Ovary (tissue), 9 donors: ENCODE results near the gene ARID1B. TPM values are rescaled to one million over a fixed set of nuclear protein-coding genes. Genes with fewer than 3 reads are reported as not detected.

Experiments used
- DNase-seq, 5 donors: peaks; one replicate each; pipeline ENCODE4 v3.0.0-alpha.2; 2019 to 2020
- H3K27ac ChIP-seq, 2 donors: fragments of 200-600 bp; one replicate each; pipeline versions ENCODE4 v1.5.1 to v1.8.0; 2019 to 2022
- H3K27me3 ChIP-seq: fragments of 200-600 bp; one replicate; pipeline ENCODE4 v1.8.0; 2022
- H3K36me3 ChIP-seq: fragments of 200-600 bp; sonication (generic); one replicate; pipeline ENCODE4 v1.5.1; 2019
- H3K4me1 ChIP-seq: one replicate; pipeline ENCODE4 v1.8.1; 2013; ENCODE audit warnings: mild to moderate bottlenecking, moderate library complexity; ENCODE audit not compliant: insufficient read depth
- H3K4me3 ChIP-seq: fragments of 200-600 bp; sonication (generic); one replicate; pipeline ENCODE4 v1.5.1; 2017
- H3K9me3 ChIP-seq, 2 donors: fragments of 200-600 bp in 1 of 2; sonication (generic) in 1 of 2; one replicate each; pipeline versions ENCODE4 v1.5.1 to v1.8.1; 2013 to 2019; ENCODE audit warnings: mild to moderate bottlenecking in 1 of 2, moderate library complexity in 1 of 2
- EP300 ChIP-seq: sonication (generic); formaldehyde crosslinking; IDR thresholded peaks from one replicate; pipeline ENCODE4 v1.6.1; 2017; ENCODE audit warnings: antibody characterized with exemption
- POLR2A ChIP-seq: fragments of 450-650 bp; IDR thresholded peaks from one replicate; pipeline ENCODE4 v1.6.1; 2017; ENCODE audit warnings: antibody characterized with exemption, mild to moderate bottlenecking, moderate library complexity
- WGBS, 3 donors: extraction: QIAGEN DNeasy Blood & Tissue Kit in 1 of 3; methylation state at CpG; one replicate each; pipeline versions ENCODE4 v1.1.5 to v1.1.7; 2013 to 2017; 5-methylcytosine and 5-hydroxymethylcytosine counted together
- intact Hi-C, 4 donors: fragments of 100-400 bp; cut with DNase I; formaldehyde crosslinking; loops; one replicate each; pipeline versions ENCODE4 v1.11.0 to v1.15.1; 2022 to 2023
- polyA plus RNA-seq, 2 donors: library from polyadenylated mRNA; stranded (reverse); fragments of 200-250 nt in 1 of 2; fragments of 350-450 nt in 1 of 2; fragmentation: Illumina TruSeq in 1 of 2; extraction: RNeasy Lipid Tissue Mini Kit (QIAGEN cat#74804) in 1 of 2; gene quantifications; one replicate each; pipeline ENCODE4 v1.2.3, GENCODE V29; 2013 to 2014
- total RNA-seq, 7 donors: library from RNA; depleted of rRNA in 2 of 7; stranded (reverse); fragments of >200 nt in 2 of 7; fragmentation: NEBNext Ultra II Directional in 3 of 7; extraction: Animal tissue kit (Norgen Biotek cat#: 25700) in 3 of 7; gene quantifications; one replicate each; pipeline versions ENCODE4 v1.1.0 to v1.2.4, GENCODE V29; 2016 to 2023
- TF ChIP-seq, protein P1 (sequence below), 3 donors: fragments of 450-650 bp in 2 of 3; fragments of 200-600 bp in 1 of 3; IDR thresholded peaks; one replicate each; pipeline versions ENCODE4 v1.5.1 to v1.8.0; 2016 to 2022; ENCODE audit warnings: antibody characterized with exemption in 3 of 3, mild to moderate bottlenecking in 1 of 3
- donor health status: DM: no; HTN: no; CAD: no; lungs with moderate emphysema.
- donor health status: DM: no; HTN: no; CAD: no.
- donor health status: Bipolar disorder and iron deficiency.
- donor health status: DM: yes; HTN: yes; CAD: no.
- donor health status: DM: no; HTN: no; CAD: no.
- donor health status: DM: yes; HTN: yes; CAD: no.

Gene ARID1B
- total and polyA plus RNA-seq, 9 donors, result 33.2 to 144 (median 105) TPM

DNA sequence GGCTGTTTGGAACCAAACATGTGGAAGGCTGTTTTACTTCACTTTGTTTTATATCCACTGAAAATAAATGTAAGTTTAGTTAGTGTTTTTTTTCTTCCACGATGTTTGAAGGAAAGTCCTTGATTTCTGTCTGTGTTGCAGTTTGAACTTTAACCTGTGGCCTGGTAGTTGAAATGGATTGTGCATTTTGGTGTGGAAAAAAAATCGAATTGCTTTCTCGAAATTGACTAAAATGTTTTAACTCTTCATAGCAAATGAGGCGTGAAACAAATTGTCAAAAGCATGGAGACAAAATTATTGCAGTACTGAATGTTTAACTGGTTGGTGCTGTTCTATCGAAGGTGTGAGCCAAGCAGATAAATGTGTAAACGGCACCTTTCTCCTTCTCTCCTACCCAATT lies 24.5 kb downstream of the ARID1B start:
- intact Hi-C loops, result no loop called here
- Histone ChIP-seq H3K4me1 (peaks cover 18% of the 10 kb centered on the region), H3K9me3 (no peaks in the 10 kb centered on the region), H3K36me3 (no peaks in the 10 kb centered on the region), H3K27ac (no peak overlapping the region), H3K4me3 (no peak overlapping the region), H3K27me3 (no peaks in the 10 kb centered on the region)
- TF ChIP-seq, protein P1, sequence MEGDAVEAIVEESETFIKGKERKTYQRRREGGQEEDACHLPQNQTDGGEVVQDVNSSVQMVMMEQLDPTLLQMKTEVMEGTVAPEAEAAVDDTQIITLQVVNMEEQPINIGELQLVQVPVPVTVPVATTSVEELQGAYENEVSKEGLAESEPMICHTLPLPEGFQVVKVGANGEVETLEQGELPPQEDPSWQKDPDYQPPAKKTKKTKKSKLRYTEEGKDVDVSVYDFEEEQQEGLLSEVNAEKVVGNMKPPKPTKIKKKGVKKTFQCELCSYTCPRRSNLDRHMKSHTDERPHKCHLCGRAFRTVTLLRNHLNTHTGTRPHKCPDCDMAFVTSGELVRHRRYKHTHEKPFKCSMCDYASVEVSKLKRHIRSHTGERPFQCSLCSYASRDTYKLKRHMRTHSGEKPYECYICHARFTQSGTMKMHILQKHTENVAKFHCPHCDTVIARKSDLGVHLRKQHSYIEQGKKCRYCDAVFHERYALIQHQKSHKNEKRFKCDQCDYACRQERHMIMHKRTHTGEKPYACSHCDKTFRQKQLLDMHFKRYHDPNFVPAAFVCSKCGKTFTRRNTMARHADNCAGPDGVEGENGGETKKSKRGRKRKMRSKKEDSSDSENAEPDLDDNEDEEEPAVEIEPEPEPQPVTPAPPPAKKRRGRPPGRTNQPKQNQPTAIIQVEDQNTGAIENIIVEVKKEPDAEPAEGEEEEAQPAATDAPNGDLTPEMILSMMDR (IDR thresholded peaks at IDR 0.05), result no peak
- TF ChIP-seq EP300, result no peak
- TF ChIP-seq POLR2A, result no peak
- no peak for DNase-seq
- 18 to 33% (median 22%) methylated on average over 6 of the region's 6 CpGs for WGBS, 3 donors

DNA sequence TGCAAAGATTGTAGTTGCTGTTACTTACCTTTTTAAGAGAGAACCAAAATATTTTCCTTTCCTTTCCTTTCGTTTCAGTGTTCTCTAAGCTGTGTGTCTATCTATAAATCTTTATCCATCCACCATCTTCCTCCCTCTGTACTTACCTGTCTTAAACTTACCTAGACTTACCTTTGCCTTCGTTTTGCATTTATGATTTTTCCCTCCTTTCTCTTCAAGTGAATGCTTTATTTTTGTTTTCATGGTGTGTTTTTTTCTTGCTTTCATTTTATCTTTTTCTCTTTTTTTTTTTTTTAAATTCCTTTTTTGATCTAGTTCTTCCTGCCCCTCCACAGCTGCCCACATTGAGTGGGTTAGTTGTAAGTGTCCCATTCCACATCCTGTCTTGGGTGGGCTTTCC lies 26.2 kb downstream of the ARID1B start:
- H3K36me3 ChIP-seq, result no peaks in the 10 kb centered on the region
- H3K27ac ChIP-seq, result no peak overlapping the region
- H3K27me3 ChIP-seq, result no peaks in the 10 kb centered on the region
- 48 to 61% (median 61%) methylated on average over 2 of the region's 2 CpGs for WGBS, 3 donors
- H3K4me3 ChIP-seq, result no peak overlapping the region
- no peak for DNase-seq
- no peaks in the 10 kb centered on the region for H3K9me3 ChIP-seq
- H3K4me1 ChIP-seq, result peaks cover 12% of the 10 kb centered on the region
- no peak for TF ChIP-seq POLR2A
- TF ChIP-seq, protein P1 (IDR thresholded peaks at IDR 0.05), result no peak
- no peak for TF ChIP-seq EP300
- intact Hi-C loops, result no loop called here

DNA sequence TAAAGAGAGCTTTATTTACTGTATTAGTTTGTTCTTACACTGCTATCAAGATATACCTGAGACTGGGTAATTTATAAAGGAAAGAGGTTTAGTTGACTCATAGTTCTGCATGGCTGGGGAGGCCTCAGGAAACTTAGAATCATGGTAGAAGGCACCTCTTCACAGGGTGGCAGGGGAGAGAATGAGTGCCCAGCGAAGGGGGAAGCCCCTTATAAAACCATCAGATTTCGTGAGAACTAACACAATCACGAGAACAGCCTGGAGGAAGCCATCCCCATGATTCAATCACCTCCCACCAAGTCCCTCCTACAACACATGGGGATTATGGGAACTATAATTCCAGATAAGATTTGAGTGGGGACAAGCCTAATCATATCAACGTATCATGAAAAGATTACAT lies 27.2 kb downstream of the ARID1B start:
- DNase-seq, result no peak
- Histone ChIP-seq H3K9me3 (no peaks in the 10 kb centered on the region), H3K36me3 (no peaks in the 10 kb centered on the region), H3K4me1 (peaks cover 14% of the 10 kb centered on the region), H3K27ac (no peak overlapping the region), H3K4me3 (no peak overlapping the region), H3K27me3 (no peaks in the 10 kb centered on the region)
- TF ChIP-seq, protein P1 (IDR thresholded peaks at IDR 0.05), result no peak
- TF ChIP-seq EP300 (no peak), POLR2A (no peak)
- intact Hi-C loops, result no loop called here
- WGBS, 3 donors, result 95 to 97% (median 95%) methylated on average over 4 of the region's 4 CpGs

DNA sequence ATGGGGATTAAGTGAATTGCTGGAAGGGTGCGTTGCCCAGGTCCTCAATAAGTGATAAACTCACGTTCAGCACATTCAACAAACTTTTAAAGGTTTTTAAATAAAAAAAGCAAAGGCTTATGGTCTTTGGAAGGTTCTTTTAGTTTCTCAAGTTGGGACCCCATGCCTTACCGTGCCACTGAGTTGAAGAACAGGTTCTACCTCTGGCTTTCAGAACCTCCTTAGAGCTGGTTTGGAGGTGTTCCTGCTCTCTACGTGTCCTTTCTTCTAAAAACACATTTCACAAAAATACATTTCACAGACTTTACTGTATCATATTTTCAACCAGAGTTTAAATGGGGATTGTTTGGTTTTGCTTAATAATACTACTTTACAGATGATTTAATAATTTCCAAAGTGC lies 29.0 kb downstream of the ARID1B start:
- H3K9me3 ChIP-seq, result no peaks in the 10 kb centered on the region
- no peak for DNase-seq
- no peak overlapping the region for H3K27ac ChIP-seq
- no peaks in the 10 kb centered on the region for H3K36me3 ChIP-seq
- WGBS, 3 donors, result 86 to 88% (median 87%) methylated on average over 4 of the region's 4 CpGs
- peaks cover 13% of the 10 kb centered on the region for H3K4me1 ChIP-seq
- TF ChIP-seq, protein P1 (IDR thresholded peaks at IDR 0.05), result no peak
- TF ChIP-seq POLR2A, result no peak
- no peak for TF ChIP-seq EP300
- H3K4me3 ChIP-seq, result no peak overlapping the region
- intact Hi-C loops, result no loop called here
- H3K27me3 ChIP-seq, result no peaks in the 10 kb centered on the region

DNA sequence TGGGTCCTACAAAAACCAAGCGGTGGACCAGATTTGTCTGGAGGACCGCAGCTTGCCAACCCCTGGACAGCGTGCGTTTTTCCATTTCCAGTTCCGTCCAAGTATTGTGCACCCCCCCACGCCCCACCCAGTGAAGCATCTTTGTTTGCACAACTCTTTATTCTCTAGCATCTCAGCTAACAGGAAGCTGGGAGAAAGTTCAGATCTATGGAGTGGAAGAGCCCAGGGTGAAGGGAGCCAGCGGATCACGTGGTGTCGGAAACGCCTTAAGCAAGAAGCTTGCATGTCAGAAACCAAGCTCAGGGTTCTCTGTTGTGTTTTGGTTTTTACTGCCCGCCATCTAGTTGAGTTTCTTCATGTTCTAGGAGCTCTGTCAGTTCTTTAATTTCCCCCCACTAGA lies 29.9 kb downstream of the ARID1B start:
- no peaks in the 10 kb centered on the region for H3K27me3 ChIP-seq
- no peaks in the 10 kb centered on the region for H3K36me3 ChIP-seq
- H3K9me3 ChIP-seq, result no peaks in the 10 kb centered on the region
- intact Hi-C loops, result no loop called here
- DNase-seq, result no peak
- H3K4me1 ChIP-seq, result peaks cover 10% of the 10 kb centered on the region
- no peak overlapping the region for H3K4me3 ChIP-seq
- TF ChIP-seq, protein P1 (IDR thresholded peaks at IDR 0.05), result no peak
- no peak for TF ChIP-seq EP300
- TF ChIP-seq POLR2A, result no peak
- H3K27ac ChIP-seq, result no peak overlapping the region
- 85 to 93% (median 86%) methylated on average over 11 of the region's 11 CpGs for WGBS, 3 donors
